NCI-H146 treated with DMSO at 0.1 percent for 48 hours (cell line): ENCODE data around the gene PPFIA4.

Source experiments
- DNase-seq: peaks from one replicate; lab custom pipeline; 2025; ENCODE audit not compliant: unreplicated experiment; lab: John Stamatoyannopoulos, UW

The PPFIA4 gene

GRCh38 chr1:203057911-203058675 is 31.8 kb downstream of the PPFIA4 start:
- DNase-seq: no peak

GRCh38 chr1:203058676-203058935 is 32.3 kb downstream of the PPFIA4 start:
- DNase-seq: no peak

- DNase-seq: no peak
These were observed 33.2 kb downstream of the PPFIA4 start for GRCh38 chr1:203059485-203059884.

GRCh38 chr1:203060115-203060514 is 33.8 kb downstream of the PPFIA4 start:
- no peak for DNase-seq

GRCh38 chr1:203063287-203063686 is 37.0 kb downstream of the PPFIA4 start:
- DNase-seq: no peak

GRCh38 chr1:203065191-203065590 is 38.9 kb downstream of the PPFIA4 start:
- no peak for DNase-seq

- DNase-seq: no peak
These were observed 39.7 kb downstream of the PPFIA4 start for GRCh38 chr1:203065986-203066385.

- DNase-seq: no peak
These were observed 40.7 kb downstream of the PPFIA4 start for GRCh38 chr1:203066965-203067364.

GRCh38 chr1:203069030-203069747 is 42.9 kb downstream of the PPFIA4 start:
- no peak for DNase-seq

GRCh38 chr1:203072002-203072602 is 45.8 kb downstream of the PPFIA4 start:
- no peak for DNase-seq

- DNase-seq: no peak
These were observed 46.6 kb downstream of the PPFIA4 start for GRCh38 chr1:203072911-203073310.

- no peak for DNase-seq
These were observed 47.2 kb downstream of the PPFIA4 start for GRCh38 chr1:203073469-203073868.

GRCh38 chr1:203074610-203075009 is 48.3 kb downstream of the PPFIA4 start:
- no peak for DNase-seq

GRCh38 chr1:203075236-203076030 is 49.1 kb downstream of the PPFIA4 start:
- DNase-seq: no peak

GRCh38 chr1:203076031-203076511 is 49.8 kb downstream of the PPFIA4 start:
- DNase-seq: no peak

- DNase-seq: no peak
These were observed 51.1 kb downstream of the PPFIA4 start for GRCh38 chr1:203077367-203077766.

GRCh38 chr1:203077956-203078355 is 51.7 kb downstream of the PPFIA4 start:
- DNase-seq: no peak

- no peak for DNase-seq
These were observed 52.2 kb downstream of the PPFIA4 start for GRCh38 chr1:203078478-203078877.

- no peak for DNase-seq
These were observed 54.2 kb downstream of the PPFIA4 start for GRCh38 chr1:203080456-203080855.

- no peak for DNase-seq
These were observed 55.4 kb downstream of the PPFIA4 start for GRCh38 chr1:203081465-203082230.

- no peak for DNase-seq
These were observed 55.9 kb downstream of the PPFIA4 start for GRCh38 chr1:203082231-203082505.
